K562 (cell line): ENCODE results near the gene DUS1L. TPM values are rescaled to one million over a fixed set of nuclear protein-coding genes. Genes with fewer than 3 reads are reported as not detected.

Experiments
- ATAC-seq: fragments of 200-7000 bp; cut with Tn5 transposase; 3 replicates; pipeline ENCODE4 v1.9.1; 2020; ENCODE audit warnings: moderate library complexity
- BruUV-seq: library from RNA; stranded (reverse); fragments of 400-500 nt; replicated peaks from 2 replicates; lab custom pipeline; 2021; lab: Mats Ljungman, UMichigan
- CTCF ChIA-PET: fragments of 300-600 bp; formaldehyde crosslinking; extraction: SDS; loops from one replicate; lab custom pipeline; 2021; ENCODE audit warnings: low intra/inter-chr PET ratio; lab: Yijun Ruan, JAX
- POLR2A ChIA-PET: fragments of 300-600, 350-650 bp; sonication (Branson Sonifier 250); formaldehyde crosslinking; extraction: SDS; loops from one replicate; lab custom pipeline; 2021; ENCODE audit warnings: antibody characterized with exemption, inconsistent platforms; lab: Yijun Ruan, JAX
- DNase-seq, 4 experiments: peaks; one replicate each; pipeline versions ENCODE4 v3.0.0 to v3.0.0-alpha.2; 2011 to 2018; ENCODE audit warnings: low spot score in 3 of 4, mixed read lengths in 3 of 4; ENCODE audit errors: extremely low read depth in 1 of 4
- FAIRE-seq: peaks from 2 replicates; lab custom pipeline; 2011; peaks lifted over from hg19 to GRCh38; lab: Jason Lieb, UNC
- H2AFZ ChIP-seq: 2 replicates; pipeline ENCODE4 v1.6.0; 2011; ENCODE audit warnings: low read depth, low read length, control low read depth, inconsistent platforms
- H3K27ac ChIP-seq: fragments of 200-600 bp; 3 replicates; pipeline ENCODE4 v1.8.0; 2011; ENCODE audit warnings: low read depth, mild to moderate bottlenecking, control low read depth, inconsistent platforms, low read length, moderate library complexity, mixed read lengths; ENCODE audit errors: extremely low read depth
- H3K27me3 ChIP-seq, 2 experiments: fragments of 300-600 bp in 1 of 2; 2 replicates in 1 of 2; 3 replicates in 1 of 2; pipeline versions ENCODE4 v1.6.0 to v1.8.0; 2011; ENCODE audit warnings: inconsistent platforms in 2 of 2, low read length in 2 of 2, mild to moderate bottlenecking in 1 of 2, mixed read lengths in 1 of 2, moderate library complexity in 1 of 2; ENCODE audit not compliant: control insufficient read depth in 2 of 2, insufficient read depth in 2 of 2
- H3K36me3 ChIP-seq: fragments of 300-600 bp; 3 replicates; pipeline ENCODE4 v1.8.0; 2011; ENCODE audit warnings: mild to moderate bottlenecking, low read length, inconsistent platforms; ENCODE audit not compliant: control insufficient read depth, insufficient read depth
- H3K4me1 ChIP-seq, 2 experiments: fragments of 200-600 bp in 1 of 2; replicated peaks in 1 of 2; 2 replicates in 1 of 2; 3 replicates in 1 of 2; pipeline versions ENCODE4 v1.5.1 to v1.8.0; 2011; ENCODE audit warnings: inconsistent platforms in 2 of 2, low read length in 2 of 2, mild to moderate bottlenecking in 1 of 2, mixed read lengths in 1 of 2, moderate library complexity in 1 of 2; ENCODE audit not compliant: control insufficient read depth in 2 of 2, insufficient read depth in 2 of 2
- H3K4me2 ChIP-seq: 2 replicates; pipeline ENCODE4 v1.6.1; 2011; ENCODE audit warnings: low read length, control low read depth, inconsistent platforms, mixed read lengths; ENCODE audit not compliant: insufficient read depth
- H3K4me3 ChIP-seq: fragments of 200-600 bp; sonication (generic), shearing (Covaris generic); 2 replicates; pipeline ENCODE4 v1.5.1; 2016; ENCODE audit warnings: control low read depth, inconsistent platforms
- H3K79me2 ChIP-seq: fragments of 200-600 bp; 3 replicates; pipeline ENCODE4 v1.8.0; 2011; ENCODE audit warnings: low read length, inconsistent platforms; ENCODE audit not compliant: control insufficient read depth, insufficient read depth
- H3K9ac ChIP-seq, 2 experiments: 2 replicates each; pipeline versions ENCODE4 v1.6.0 to v1.6.1; 2011; ENCODE audit warnings: low read depth in 2 of 2, low read length in 2 of 2, control low read depth in 1 of 2, inconsistent platforms in 1 of 2, mild to moderate bottlenecking in 1 of 2, mixed read lengths in 1 of 2; ENCODE audit not compliant: insufficient read depth in 1 of 2
- H3K9me1 ChIP-seq: one replicate; pipeline ENCODE4 v1.6.0; 2011; ENCODE audit warnings: inconsistent platforms, mild to moderate bottlenecking, low read length, moderate library complexity; ENCODE audit not compliant: control insufficient read depth, insufficient read depth
- H3K9me3 ChIP-seq: replicated peaks from 2 replicates; pipeline ENCODE4 v1.5.1; 2011; ENCODE audit warnings: low read depth, low read length, inconsistent platforms; ENCODE audit not compliant: control insufficient read depth, insufficient read depth
- H4K20me1 ChIP-seq: replicated peaks from 2 replicates; pipeline ENCODE4 v1.6.1; 2011; ENCODE audit warnings: low read length, inconsistent platforms, mixed read lengths; ENCODE audit not compliant: control insufficient read depth, insufficient read depth
- HNRNPUL1 ChIP-seq: fragments of 200-400 bp; formaldehyde crosslinking; IDR thresholded peaks from 2 replicates; pipeline ENCODE4 v1.6.1; 2017; ENCODE audit warnings: low read length
- MNT ChIP-seq, 2 experiments: fragments of 450-650 bp; conservative IDR thresholded peaks; 2 replicates each; pipeline ENCODE4 v1.6.1; 2017; ENCODE audit warnings: mild to moderate bottlenecking in 2 of 2, moderate library complexity in 2 of 2
- MYC ChIP-seq, 2 experiments: fragments of 250-450 bp in 1 of 2; sonication (Bioruptor Pico) in 1 of 2; IDR thresholded peaks; 2 replicates each; pipeline versions ENCODE4 v1.5.1 to v1.6.1; 2012 to 2021; ENCODE audit warnings: low read depth in 2 of 2, borderline replicate concordance in 1 of 2, improper control_type of control experiment in 1 of 2, low read length in 1 of 2, mild to moderate bottlenecking in 1 of 2, moderate library complexity in 1 of 2
- NCOA2 ChIP-seq, 2 experiments: fragments of 450-650 bp; IDR thresholded peaks; 2 replicates each; pipeline ENCODE4 v1.6.1; 2018; ENCODE audit warnings: mild to moderate bottlenecking in 2 of 2, moderate library complexity in 1 of 2; ENCODE audit not compliant: partially characterized antibody in 2 of 2
- NFIX ChIP-seq: fragments of 250-450 bp; sonication (Bioruptor Pico); IDR thresholded peaks from 2 replicates; pipeline ENCODE4 v1.4.0; 2020; ENCODE audit warnings: low read depth, mild to moderate bottlenecking, moderate library complexity
- NR2F6 ChIP-seq: fragments of 450-650 bp; formaldehyde crosslinking; IDR thresholded peaks from 2 replicates; pipeline ENCODE4 v1.4.0; 2020; ENCODE audit warnings: mild to moderate bottlenecking
- POLR2H ChIP-seq: IDR thresholded peaks from 2 replicates; pipeline ENCODE4 v1.6.1; 2016; ENCODE audit warnings: missing genetic modification characterization, low read depth, mild to moderate bottlenecking, control low read depth, missing compliant biosample characterization, moderate library complexity
- RBM25 ChIP-seq: fragments of 200-400 bp; formaldehyde crosslinking; IDR thresholded peaks from 2 replicates; pipeline ENCODE4 v1.6.1; 2018; ENCODE audit warnings: low read length, low read depth, moderate library complexity; ENCODE audit not compliant: severe bottlenecking
- SMAD2 ChIP-seq: fragments of 150-350 bp; IDR thresholded peaks from 2 replicates; pipeline ENCODE4 v1.6.1; 2014; ENCODE audit warnings: low read depth, mild to moderate bottlenecking, low read length
- XRCC5 ChIP-seq: fragments of 200-400 bp; formaldehyde crosslinking; IDR thresholded peaks from 2 replicates; pipeline ENCODE4 v1.6.1; 2017; ENCODE audit warnings: low read depth, mild to moderate bottlenecking, low read length
- ZBTB12 ChIP-seq: fragments of 250-450 bp; sonication (Bioruptor Pico); IDR thresholded peaks from 2 replicates; pipeline ENCODE4 v1.4.0; 2020
- ZKSCAN3 ChIP-seq: fragments of 250-450 bp; sonication (Bioruptor Pico); IDR thresholded peaks from 2 replicates; pipeline ENCODE4 v1.4.0; 2020
- ZNF717 ChIP-seq: fragments of 250-450 bp; sonication (Bioruptor Pico); IDR thresholded peaks from 2 replicates; pipeline ENCODE4 v1.5.0; 2021
- WGBS: fragments of 100-300 bp; shearing (Covaris generic); methylation state at CpG from one replicate; pipeline ENCODE4 v1.1.6; 2016; ENCODE audit warnings: low coverage, mixed read lengths; ENCODE audit not compliant: insufficient coverage; ENCODE audit errors: missing lambda C conversion rate; 5-methylcytosine and 5-hydroxymethylcytosine counted together
- in situ Hi-C: fragments of 300-500 bp; cut with MboI; formaldehyde crosslinking; loops from 4 replicates; pipeline ENCODE4 v1.15.0; 2018; ENCODE audit warnings: inconsistent platforms, mixed read lengths
- intact Hi-C: fragments of 100-400 bp; cut with micrococcal nuclease; formaldehyde crosslinking; loops from 2 replicates; pipeline ENCODE4 v1.14.2; 2022
- polyA plus RNA-seq, 8 experiments: library from polyadenylated mRNA; depleted of rRNA in 4 of 8; stranded (reverse) in 5 of 8; unstranded in 3 of 8; fragments of >200 nt; fragmentation: Nextera tagmentation in 2 of 8; fragmentation: Illumina TruSeq in 1 of 8; extraction: Ambion mirVana in 2 of 8; extraction: Trizol in 1 of 8; gene quantifications; 2 replicates each; pipeline versions ENCODE4 v1.2.1 to v1.2.3, GENCODE V29; 2011 to 2014; ENCODE audit warnings: inconsistent platforms in 1 of 8, missing spikeins in 1 of 8
- total RNA-seq, 7 experiments: library from RNA; depleted of rRNA in 6 of 7; stranded (reverse); fragments of >200 nt in 6 of 7; fragmentation: Illumina TruSeq in 2 of 7; extraction: Trizol in 2 of 7; gene quantifications; 2 replicates each; pipeline versions ENCODE4 v1.2.1 to v1.2.3, GENCODE V29; 2011 to 2021; ENCODE audit warnings: low replicate concordance in 1 of 7

DUS1L gene
- total and polyA plus RNA-seq, 9 of the 15 experiments (the other 6 are each of a cell fraction or from before 2014, with no cell fraction given), result 7.8 to 210 (median 83.9) TPM

GRCh38 chr17:82009413-82009812, 56.2 kb downstream of the DUS1L start:
- no TSS peak for BruUV-seq
- POLR2A ChIA-PET, result interaction anchor here (0.9 kb wide), 1 partner anchor 283 kb away, joined by 4 read pairs; no protein-coding TSS in a partner anchor

More at GRCh38 chr17:82009413-82009812, 56.2 kb downstream of the DUS1L start:
- Histone ChIP-seq H3K9me3 (no peaks in the 10 kb centered on the region), H2AFZ (no peak overlapping the region), H3K4me2 (no peak overlapping the region), H3K9me1 (peaks cover 3% of the 10 kb centered on the region), H3K4me1 (peaks cover 0 to 83% of the 10 kb centered on the region in 2 experiments; a peak in 1 of 5 replicates), H4K20me1 (0 out of 2 replicates have a peak, but pooled peaks cover 4% of the 10 kb centered on the region), H3K27ac (no peak overlapping the region), H3K9ac (no peak overlapping the region), H3K36me3 (no peaks in the 10 kb centered on the region; the same call in 2 of the 3 replicates), H3K27me3 (no peaks in the 10 kb centered on the region), H3K79me2 (no peaks in the 10 kb centered on the region), H3K4me3 (no peak overlapping the region)
- in situ Hi-C loops (no loop called here), intact Hi-C loops (no loop called here)
- 84% methylated on average over 7 of the region's 15 CpGs for WGBS
- no peak for FAIRE-seq
- no peak for ATAC-seq
- TF ChIP-seq MNT (conservative IDR thresholded peaks at IDR 0.05) (no peak), MYC (IDR thresholded peaks at IDR 0.05; ENCODE audit: low read depth, low read length) (no peak), MYC (CRISPR knock-in tag; IDR thresholded peaks at IDR 0.05; ENCODE audit: borderline replicate concordance, low read depth) (no peak), XRCC5 (no peak), ZBTB12 (CRISPR knock-in tag) (no peak), NCOA2 (IDR thresholded peaks at IDR 0.05; ENCODE audit: partially characterized antibody in 2 of 2) (no peak), NFIX (CRISPR knock-in tag) (no peak), ZNF717 (CRISPR knock-in tag) (no peak), ZKSCAN3 (CRISPR knock-in tag) (no peak), SMAD2 (no peak), HNRNPUL1 (no peak), POLR2H (tag) (no peak), RBM25 (no peak), NR2F6 (CRISPR knock-in tag) (no peak)
- DNase-seq, result no peak
- CTCF ChIA-PET, result no interaction called here
